ENCODE results near the gene ADARB2.
A peak's percentile ranks its signal among the peaks of the same experiment; 100 is the strongest.
"Not testable (repeated sequence)": the region's sequence is repeated elsewhere in the genome, so short reads cannot be mapped to it uniquely, and the experiment has no call there.

Gene ADARB2

GRCh38 chr10:1268831-1269230 is 468.5 kb downstream of the ADARB2 start:
- no peak for DNase-seq

GRCh38 chr10:1267568-1267967 is 469.8 kb downstream of the ADARB2 start:
- DNase-seq: no peak

- no peak for DNase-seq
These were observed 470.2 kb downstream of the ADARB2 start for GRCh38 chr10:1267148-1267547.

GRCh38 chr10:1266033-1266802 is 471.1 kb downstream of the ADARB2 start:
- no peak for DNase-seq

- no peak for DNase-seq
These were observed 473.3 kb downstream of the ADARB2 start for GRCh38 chr10:1264001-1264400.

GRCh38 chr10:1257274-1257673 is 480.1 kb downstream of the ADARB2 start:
- no peak for DNase-seq

- no peak for DNase-seq
These were observed 480.9 kb downstream of the ADARB2 start for GRCh38 chr10:1256432-1256725.

- no peak for DNase-seq
These were observed 481.5 kb downstream of the ADARB2 start for GRCh38 chr10:1255600-1256431.

GRCh38 chr10:1255118-1255517 is 482.2 kb downstream of the ADARB2 start:
- no peak for DNase-seq

- DNase-seq: peak; percentile 27 to 30
These were observed 483.6 kb downstream of the ADARB2 start for GRCh38 chr10:1253523-1254353.

GRCh38 chr10:1251769-1252168 is 485.6 kb downstream of the ADARB2 start:
- no peak for DNase-seq

GRCh38 chr10:1249142-1249920 is 488.0 kb downstream of the ADARB2 start:
- no peak for DNase-seq

- not testable (repeated sequence) for DNase-seq
These were observed 489.1 kb downstream of the ADARB2 start for GRCh38 chr10:1248262-1248630.

- no peak for DNase-seq
These were observed 489.6 kb downstream of the ADARB2 start for GRCh38 chr10:1247598-1248261.

- no peak for DNase-seq
These were observed 492.8 kb downstream of the ADARB2 start for GRCh38 chr10:1244493-1244892.

GRCh38 chr10:1243486-1244234 is 493.7 kb downstream of the ADARB2 start:
- DNase-seq: no peak

GRCh38 chr10:1242975-1243374 is 494.4 kb downstream of the ADARB2 start:
- no peak for DNase-seq

GRCh38 chr10:1241973-1242935 is 495.1 kb downstream of the ADARB2 start:
- no peak for DNase-seq

- no peak for DNase-seq
These were observed 495.9 kb downstream of the ADARB2 start for GRCh38 chr10:1241322-1241890.

- DNase-seq: no peak
These were observed 497.0 kb downstream of the ADARB2 start for GRCh38 chr10:1240341-1240775.

Data from activated T-cell treated with anti-CD3 and anti-CD28 coated beads, Interleukin-2, amount 50 U/mL, for 48 hours (primary cell).